Urinary bladder (tissue), 4 donors: ENCODE data around the gene MANBA. TPM values are rescaled to one million over a fixed set of nuclear protein-coding genes. Genes with fewer than 3 reads are reported as not detected.

Experiments used
- DNase-seq: peaks from one replicate; pipeline ENCODE4 v3.0.0-alpha.2; 2015; ENCODE audit errors: extremely low spot score
- H3K27ac ChIP-seq: one replicate; pipeline ENCODE4 v1.5.1; 2013; ENCODE audit warnings: low read depth, mild to moderate bottlenecking, moderate library complexity
- H3K36me3 ChIP-seq: one replicate; pipeline ENCODE4 v1.6.1; 2013; ENCODE audit warnings: mild to moderate bottlenecking, moderate library complexity; ENCODE audit not compliant: insufficient read depth
- H3K4me1 ChIP-seq: one replicate; pipeline ENCODE4 v1.6.1; 2013; ENCODE audit warnings: mild to moderate bottlenecking, moderate library complexity; ENCODE audit not compliant: insufficient read depth
- H3K4me3 ChIP-seq: one replicate; pipeline ENCODE4 v1.5.1; 2013; ENCODE audit warnings: low read depth, low read length
- WGBS: extraction: QIAGEN DNeasy Blood & Tissue Kit; methylation state at CpG from one replicate; pipeline ENCODE4 v1.1.7; 2013; 5-methylcytosine and 5-hydroxymethylcytosine counted together
- polyA plus RNA-seq: library from polyadenylated mRNA; stranded (reverse); fragments of 200-250 nt; gene quantifications from one replicate; pipeline ENCODE4 v1.2.3, GENCODE V29; 2013
- total RNA-seq: library from RNA; depleted of rRNA; stranded (reverse); fragments of >200 nt; gene quantifications from one replicate; pipeline ENCODE4 v1.2.3, GENCODE V29; 2014
- donor health status: healthy with polysubstance abuse.
- donor health status: healthy.

MANBA gene
- total and polyA plus RNA-seq, 2 donors: 23.3 to 62.2 TPM

DNA sequence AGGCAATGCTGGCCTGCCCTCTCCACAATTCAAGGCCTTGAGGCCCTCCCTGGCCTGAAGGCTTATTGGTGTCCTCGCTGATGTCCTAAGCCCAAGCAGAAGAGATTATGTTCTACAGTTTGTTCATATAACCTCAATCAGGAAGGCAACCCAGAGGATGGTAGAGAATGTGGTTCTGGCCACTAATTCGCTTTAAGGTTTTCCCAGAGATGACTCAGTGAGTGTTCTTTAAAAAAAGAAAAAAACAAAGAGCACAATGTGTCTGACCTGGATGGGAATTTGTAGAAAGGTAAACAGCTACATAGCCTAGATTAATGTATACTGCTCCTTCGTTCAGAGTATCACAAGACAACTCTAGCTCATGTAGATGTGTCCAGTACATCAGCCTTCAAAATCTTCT lies 66.0 kb downstream of the MANBA start:
- no peak for DNase-seq
- Histone ChIP-seq H3K36me3 (no peaks in the 10 kb centered on the region), H3K4me1 (no peaks in the 10 kb centered on the region), H3K27ac (no peak overlapping the region), H3K4me3 (no peak overlapping the region)
- 93% methylated on average over 3 of the region's 3 CpGs for WGBS

DNA sequence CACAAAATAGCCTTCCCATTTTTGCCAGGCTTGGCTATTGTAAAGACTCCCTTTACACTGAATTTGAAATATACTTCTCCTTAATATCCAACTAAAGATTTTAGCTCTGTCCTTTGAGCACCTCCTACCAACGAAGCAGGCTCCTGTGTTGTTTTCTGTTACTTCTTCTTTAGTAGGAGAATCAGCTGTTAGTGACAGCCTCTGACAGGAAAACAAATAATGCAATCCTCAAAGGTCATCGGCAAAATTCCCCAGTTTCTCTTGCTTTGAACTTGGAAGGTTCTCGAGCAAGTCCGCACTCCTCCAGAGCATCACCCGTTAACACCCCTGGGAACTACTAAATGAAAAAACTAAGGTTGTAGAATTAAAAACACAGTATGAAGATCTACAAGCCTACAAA lies 66.9 kb downstream of the MANBA start:
- no peaks in the 10 kb centered on the region for H3K36me3 ChIP-seq
- 95% methylated on average over 5 of the region's 5 CpGs for WGBS
- H3K4me3 ChIP-seq: no peak overlapping the region
- no peak overlapping the region for H3K27ac ChIP-seq
- H3K4me1 ChIP-seq: no peaks in the 10 kb centered on the region
- no peak for DNase-seq

DNA sequence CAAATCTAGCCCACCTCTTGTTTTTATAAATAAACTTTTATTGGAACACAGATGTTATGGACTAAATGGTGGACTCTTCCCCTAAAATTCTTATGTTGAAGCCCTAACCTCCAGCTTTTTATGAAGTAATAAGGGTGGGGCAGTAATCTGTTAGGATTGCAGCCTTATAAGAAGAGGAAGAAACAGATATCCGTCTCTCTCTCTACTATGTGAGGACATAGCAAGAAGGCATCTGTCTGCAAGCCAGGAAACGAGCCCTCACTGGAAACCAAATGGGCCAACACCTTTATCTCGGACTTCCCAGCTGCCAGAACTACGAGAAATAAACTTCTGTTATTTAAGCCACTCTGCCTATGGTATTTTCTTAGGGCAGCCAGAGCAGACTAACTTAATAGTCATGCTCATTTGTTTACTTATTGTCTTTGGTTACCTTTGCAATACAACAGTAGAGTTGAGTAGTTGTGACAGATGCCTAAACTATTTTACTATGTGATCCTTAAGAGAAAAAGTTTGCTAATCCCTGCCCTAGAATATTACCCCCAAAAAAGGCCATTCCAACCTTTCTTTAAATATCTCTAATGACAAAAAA lies 67.4 kb downstream of the MANBA start:
- Histone ChIP-seq H3K4me1 (no peaks in the 10 kb centered on the region), H3K4me3 (no peak overlapping the region), H3K27ac (no peak overlapping the region), H3K36me3 (no peaks in the 10 kb centered on the region)
- no peak for DNase-seq
- 73% methylated on average over 4 of the region's 4 CpGs for WGBS

DNA sequence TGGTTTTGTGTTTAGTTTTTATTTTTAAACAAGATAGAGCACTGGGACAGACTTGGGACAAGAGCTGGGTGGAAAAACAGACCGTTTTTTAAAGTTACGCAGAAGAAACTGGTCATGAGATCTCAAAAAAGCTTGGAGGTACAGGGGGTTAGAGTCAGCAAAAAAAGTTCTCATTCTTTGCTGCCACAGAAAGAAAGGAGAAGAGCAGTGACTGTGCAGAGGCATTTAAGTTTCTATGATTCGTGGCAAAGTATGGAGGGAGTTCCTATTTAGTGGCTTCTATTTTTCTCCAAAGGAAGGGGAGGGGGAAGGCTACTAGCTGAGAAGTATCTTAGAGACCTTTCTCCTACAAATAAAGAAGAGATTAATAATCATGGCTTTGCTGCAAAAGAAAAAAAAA lies 68.3 kb downstream of the MANBA start:
- 49% methylated on average over 3 of the region's 3 CpGs for WGBS
- no peak overlapping the region for H3K4me3 ChIP-seq
- DNase-seq: no peak
- H3K36me3 ChIP-seq: no peaks in the 10 kb centered on the region
- no peaks in the 10 kb centered on the region for H3K4me1 ChIP-seq
- H3K27ac ChIP-seq: no peak overlapping the region

DNA sequence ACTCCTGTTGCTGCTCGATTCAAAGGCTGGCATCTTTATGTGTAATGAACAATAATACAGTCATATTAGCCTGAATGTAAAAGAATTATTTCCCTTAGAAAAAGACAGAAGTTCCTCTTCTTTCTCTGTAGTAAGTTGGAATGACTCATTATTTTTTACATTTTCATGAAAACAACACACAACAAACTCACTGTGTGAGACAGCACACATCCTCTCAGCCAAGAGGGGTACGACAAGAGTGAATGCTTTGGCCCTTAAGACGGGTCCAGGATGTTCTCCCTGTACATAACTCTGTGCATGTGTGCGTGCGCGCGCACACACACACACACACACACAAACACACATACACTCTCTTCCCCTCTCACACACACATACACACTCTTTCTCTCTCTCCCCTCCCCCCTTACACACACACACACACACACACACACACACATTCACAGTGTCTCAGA lies 72.8 kb downstream of the MANBA start:
- Histone ChIP-seq H3K4me3 (no peak overlapping the region), H3K36me3 (peaks cover 2% of the 10 kb centered on the region), H3K4me1 (no peaks in the 10 kb centered on the region), H3K27ac (no peak overlapping the region)
- DNase-seq: no peak
- 91% methylated on average over 7 of the region's 7 CpGs for WGBS

DNA sequence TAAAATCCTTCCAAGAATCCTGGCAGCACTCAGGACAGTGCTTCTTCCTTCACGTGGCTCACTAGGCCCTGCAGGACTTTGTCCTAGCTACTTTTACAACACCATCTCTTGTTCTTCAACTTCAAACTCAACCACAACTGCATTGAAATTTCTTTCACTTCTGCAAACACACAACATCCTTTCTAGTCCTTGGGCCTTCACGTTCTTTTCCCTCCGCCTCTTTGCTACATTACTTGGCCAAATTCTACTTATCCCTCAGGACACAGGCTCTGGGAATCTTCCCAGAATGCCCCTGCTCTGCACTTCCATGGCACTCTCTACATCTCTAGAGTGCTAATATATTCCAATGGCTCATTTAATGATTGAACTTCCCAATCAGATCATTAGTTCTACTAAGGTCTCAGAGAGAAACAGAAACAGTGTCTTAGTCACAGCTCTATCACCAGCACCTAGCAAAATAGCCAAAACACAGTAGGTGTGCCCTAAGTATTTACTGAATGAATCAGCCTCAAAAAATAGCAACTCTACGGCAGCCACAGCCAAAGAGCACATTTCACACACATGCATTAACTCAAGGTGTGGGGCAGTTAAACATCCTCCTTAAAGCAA lies 73.3 kb downstream of the MANBA start:
- WGBS: 83% methylated on average over 4 of the region's 4 CpGs
- Histone ChIP-seq H3K4me3 (no peak overlapping the region), H3K27ac (no peak overlapping the region), H3K36me3 (peaks cover 2% of the 10 kb centered on the region), H3K4me1 (no peaks in the 10 kb centered on the region)
- no peak for DNase-seq

DNA sequence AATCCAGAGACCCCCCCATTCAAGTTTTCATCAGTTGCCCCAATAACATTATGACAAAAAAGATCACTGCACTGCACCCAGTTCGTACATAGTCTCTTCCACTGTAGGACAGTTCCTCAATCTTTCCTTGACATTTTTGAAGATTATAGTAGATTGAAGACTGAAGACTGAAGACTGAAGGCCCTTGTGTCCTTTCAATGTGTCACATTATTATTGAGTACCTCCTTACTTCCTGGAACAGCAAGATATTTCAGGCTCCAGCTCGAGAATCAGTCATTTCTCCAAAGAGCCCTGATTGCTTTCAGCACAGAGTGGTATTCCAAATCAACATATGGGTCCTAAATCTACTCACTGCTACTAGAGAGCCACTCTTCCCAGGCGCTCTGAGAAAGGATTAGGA lies 75.0 kb downstream of the MANBA start:
- WGBS: 88% methylated on average over 3 of the region's 3 CpGs

DNA sequence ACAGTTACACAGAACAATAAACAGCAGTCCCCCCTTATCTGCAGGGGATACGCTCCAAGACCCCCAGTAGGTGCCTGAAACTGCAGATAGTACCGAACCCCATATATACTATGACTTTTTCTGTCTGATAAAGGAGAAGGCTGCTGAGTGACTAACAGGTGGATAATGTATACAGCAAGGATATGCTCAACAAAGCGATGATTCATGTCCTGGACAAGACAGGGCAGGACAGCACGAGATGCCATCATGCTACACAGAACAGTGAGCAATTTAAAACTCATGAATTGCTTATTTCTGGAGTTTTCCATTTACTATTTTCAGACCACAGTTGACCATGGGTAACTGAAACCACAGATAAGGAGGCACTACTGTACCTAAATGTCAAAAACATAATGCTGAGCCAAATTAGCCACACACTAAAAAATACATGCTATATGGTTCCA lies 76.1 kb downstream of the MANBA start:
- no peak for DNase-seq
- WGBS: 41% methylated on average over 4 of the region's 4 CpGs
- H3K36me3 ChIP-seq: peaks cover 2% of the 10 kb centered on the region
- H3K4me1 ChIP-seq: no peaks in the 10 kb centered on the region
- H3K27ac ChIP-seq: no peak overlapping the region
- H3K4me3 ChIP-seq: no peak overlapping the region

More for the DNA sequence above, 75.0 kb downstream of the MANBA start:
- peaks cover 2% of the 10 kb centered on the region for H3K36me3 ChIP-seq
- H3K4me1 ChIP-seq: no peaks in the 10 kb centered on the region
- no peak overlapping the region for H3K27ac ChIP-seq
- no peak for DNase-seq
- H3K4me3 ChIP-seq: no peak overlapping the region

DNA sequence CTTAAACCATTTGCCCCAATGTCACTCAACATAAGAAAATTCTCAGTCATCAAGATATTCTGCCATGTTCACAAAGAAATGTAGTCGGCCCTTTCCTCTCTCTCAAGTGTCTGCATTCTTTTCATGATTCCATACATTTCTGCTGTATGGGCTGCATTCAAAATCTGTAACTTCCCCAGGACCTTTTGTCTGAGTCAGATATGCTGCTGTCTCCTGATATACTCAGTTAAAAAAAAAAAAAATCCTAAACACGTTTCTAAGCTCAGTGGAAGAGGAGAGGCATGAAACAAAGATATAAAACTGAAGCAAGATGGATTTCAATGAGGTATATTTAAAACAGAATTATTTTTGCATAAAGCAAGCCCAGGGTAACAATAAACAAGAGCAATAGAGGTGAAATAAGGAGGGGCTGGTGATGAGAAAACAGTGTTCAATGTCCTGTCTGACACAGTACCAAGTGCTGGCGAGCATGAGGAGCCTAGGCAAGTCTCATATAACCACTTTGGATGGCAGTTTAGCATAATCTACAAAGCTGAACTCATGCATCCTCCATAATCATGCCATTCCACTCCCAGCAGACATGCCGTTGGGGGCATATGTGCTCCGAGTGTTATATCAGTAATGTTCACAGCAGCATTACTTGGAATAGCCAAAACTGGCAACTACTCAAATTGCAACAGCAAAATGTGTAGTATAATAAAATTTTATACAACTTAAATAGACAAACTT lies 76.7 kb downstream of the MANBA start:
- H3K36me3 ChIP-seq: peaks cover 2% of the 10 kb centered on the region
- no peak overlapping the region for H3K27ac ChIP-seq
- no peak overlapping the region for H3K4me3 ChIP-seq
- WGBS: 63% methylated on average over 5 of the region's 5 CpGs
- no peaks in the 10 kb centered on the region for H3K4me1 ChIP-seq
- DNase-seq: no peak

DNA sequence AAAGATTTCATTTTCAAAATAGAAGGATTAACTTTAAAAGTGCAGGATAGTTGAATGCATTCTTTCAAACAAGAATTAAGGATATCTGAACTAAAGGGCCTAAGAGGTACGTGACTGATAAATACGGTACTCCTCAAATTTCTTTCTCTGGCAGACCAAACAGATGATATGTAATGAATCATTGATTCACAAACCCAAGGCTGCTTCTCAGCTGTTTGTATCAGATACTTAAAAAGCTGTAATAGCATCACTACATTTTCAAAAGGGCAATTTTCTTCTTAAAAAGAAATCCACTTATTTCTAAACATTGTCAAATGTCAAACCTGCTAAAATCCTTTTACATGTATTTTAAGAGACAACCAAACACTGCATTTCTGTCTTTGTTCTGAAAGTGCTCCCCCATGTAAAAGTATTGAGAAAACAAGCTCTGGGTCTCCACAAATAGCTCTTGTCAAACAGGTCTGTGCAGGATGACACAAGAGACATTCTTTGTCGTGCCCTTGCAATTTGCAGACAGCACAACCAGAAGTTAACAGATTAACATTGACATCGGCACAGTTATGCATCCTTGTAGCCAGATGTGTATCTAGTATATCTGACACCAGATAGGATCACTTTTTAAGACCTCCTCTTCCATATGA lies 82.0 kb downstream of the MANBA start:
- WGBS: 62% methylated on average over 4 of the region's 4 CpGs
- Histone ChIP-seq H3K4me3 (no peak overlapping the region), H3K27ac (no peak overlapping the region), H3K36me3 (no peaks in the 10 kb centered on the region), H3K4me1 (no peaks in the 10 kb centered on the region)
- DNase-seq: no peak

DNA sequence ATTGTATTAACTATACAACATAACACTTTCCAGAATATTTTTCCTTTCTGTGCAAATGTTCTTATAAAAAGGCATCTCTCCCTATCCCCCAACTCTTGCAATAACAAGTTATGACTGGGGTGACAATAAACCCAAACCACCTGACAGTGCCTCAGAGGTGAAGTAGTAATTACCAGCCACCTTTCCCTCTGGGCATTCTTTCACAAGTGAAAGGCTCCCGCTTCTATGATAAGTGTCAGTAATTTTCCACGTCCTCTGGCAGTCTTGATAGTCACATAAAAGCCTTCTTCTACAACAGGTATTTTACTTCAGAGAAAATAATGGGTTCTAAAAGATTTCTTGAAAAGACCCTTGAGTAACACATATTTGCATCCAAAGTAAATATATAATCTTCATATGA lies 82.7 kb downstream of the MANBA start:
- DNase-seq: no peak
- WGBS: 90% methylated on average over 2 of the region's 2 CpGs
- no peaks in the 10 kb centered on the region for H3K4me1 ChIP-seq
- H3K4me3 ChIP-seq: no peak overlapping the region
- H3K27ac ChIP-seq: no peak overlapping the region
- no peaks in the 10 kb centered on the region for H3K36me3 ChIP-seq

DNA sequence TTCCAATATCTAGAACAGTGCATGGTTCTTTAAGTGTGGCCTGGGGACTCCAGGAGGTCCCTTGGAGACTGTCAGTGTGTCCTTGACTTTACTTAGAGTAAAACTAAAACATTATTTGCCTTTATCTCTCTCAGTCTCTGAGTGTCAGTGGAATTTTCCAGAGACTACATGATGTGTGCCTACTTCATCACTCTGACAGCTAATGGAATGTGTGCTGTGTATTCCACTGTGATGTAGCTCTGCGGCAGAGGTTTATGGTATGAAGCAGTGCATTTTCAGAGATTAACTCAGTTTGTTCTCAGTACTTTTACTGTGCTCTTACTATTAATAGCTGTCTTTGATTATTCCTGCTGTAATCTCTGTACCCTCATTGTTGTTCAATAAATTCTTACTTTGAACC lies 85.6 kb downstream of the MANBA start:
- Histone ChIP-seq H3K27ac (no peak overlapping the region), H3K36me3 (peaks cover 2% of the 10 kb centered on the region), H3K4me3 (no peak overlapping the region), H3K4me1 (no peaks in the 10 kb centered on the region)
- 38% methylated on average over 1 of the region's 1 CpG for WGBS
- DNase-seq: no peak

DNA sequence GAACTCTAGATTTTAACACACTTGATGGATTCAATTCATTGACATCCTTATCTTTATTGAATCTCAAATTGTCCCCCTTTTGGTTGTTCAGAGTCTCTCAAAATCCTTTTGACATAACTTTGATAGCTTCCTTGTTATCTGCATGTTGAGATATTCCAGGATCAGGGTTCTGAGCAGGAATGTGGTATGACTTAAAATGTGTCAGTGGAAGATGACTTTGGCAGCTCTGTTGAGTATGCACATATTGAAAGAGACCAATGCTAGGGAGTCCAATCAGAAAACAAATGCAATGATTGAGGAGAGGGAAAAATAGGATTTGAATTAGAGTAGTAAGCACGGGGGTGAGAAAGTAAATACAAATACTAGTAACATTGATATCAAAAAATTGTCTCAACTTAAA lies 93.8 kb downstream of the MANBA start:
- Histone ChIP-seq H3K27ac (no peak overlapping the region), H3K4me3 (no peak overlapping the region), H3K36me3 (peaks cover 2% of the 10 kb centered on the region), H3K4me1 (no peaks in the 10 kb centered on the region)
- no peak for DNase-seq
- WGBS: 86% methylated on average over 1 of the region's 1 CpG

DNA sequence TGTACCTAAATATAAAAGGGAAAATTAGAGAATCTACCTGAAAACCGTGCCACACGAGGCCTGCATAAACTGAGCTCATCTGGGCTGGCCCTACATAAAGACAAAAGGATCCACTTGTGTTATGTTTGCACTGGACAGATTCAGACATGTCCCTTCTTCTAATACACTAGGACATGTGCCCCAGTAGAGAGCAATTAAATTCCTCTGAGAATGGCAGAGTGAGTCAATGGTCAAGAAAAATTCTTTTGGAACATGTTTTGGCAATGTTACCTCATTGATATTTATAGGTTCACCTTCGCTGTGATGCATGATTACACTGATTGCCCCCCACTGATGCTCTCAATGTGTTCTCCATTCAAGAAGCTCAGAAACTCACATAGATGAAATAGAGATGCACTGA lies 95.2 kb downstream of the MANBA start:
- Histone ChIP-seq H3K27ac (no peak overlapping the region), H3K4me3 (no peak overlapping the region), H3K36me3 (no peaks in the 10 kb centered on the region), H3K4me1 (no peaks in the 10 kb centered on the region)
- 88% methylated on average over 3 of the region's 3 CpGs for WGBS
- no peak for DNase-seq
